Activated CD8-positive, alpha-beta memory T cell treated with anti-CD3 and anti-CD28 coated beads, Interleukin-2, amount 10 ng/mL, durations not matched to agents 7 days and 5 days (primary cell): ENCODE data around the gene PLXNA4. TPM values are rescaled to one million over a fixed set of nuclear protein-coding genes. Genes with fewer than 3 reads are reported as not detected.

ENCODE experiments used
- ATAC-seq: fragments of 150-1000 bp; cut with Tn5 transposase; one replicate; pipeline ENCODE4 v1.10.0; 2021; ENCODE audit warnings: moderate library complexity
- CTCF ChIA-PET: fragments of 350-600 bp; sonication (Branson Sonifier 250); formaldehyde crosslinking; loops from one replicate; lab custom pipeline; 2021; ENCODE audit warnings: antibody characterized with exemption; lab: Charles Lee
- DNase-seq: peaks from one replicate; pipeline ENCODE4 v3.0.0-alpha.2; 2020
- H3K27ac Mint-ChIP-seq: one replicate; pipeline ENCODE4 v1.8.0; 2021; ENCODE audit warnings: mild to moderate bottlenecking, mixed read lengths
- H3K27me3 Mint-ChIP-seq: one replicate; pipeline ENCODE4 v1.8.0; 2021; ENCODE audit warnings: mixed read lengths
- H3K36me3 Mint-ChIP-seq: one replicate; pipeline ENCODE4 v1.8.0; 2021; ENCODE audit warnings: mild to moderate bottlenecking, mixed read lengths
- H3K4me1 Mint-ChIP-seq: one replicate; pipeline ENCODE4 v1.8.0; 2021; ENCODE audit warnings: mixed read lengths
- H3K4me3 Mint-ChIP-seq: one replicate; pipeline ENCODE4 v1.8.0; 2021; ENCODE audit warnings: mild to moderate bottlenecking, moderate library complexity, mixed read lengths
- H3K9me3 Mint-ChIP-seq: one replicate; pipeline ENCODE4 v1.8.0; 2022; ENCODE audit warnings: low read depth, mixed read lengths
- total RNA-seq, 2 experiments: library from RNA; stranded (reverse); gene quantifications; one replicate each; pipeline ENCODE4 v1.2.3, GENCODE V29; 2021

Gene PLXNA4
- total RNA-seq, 2 experiments from 2014 or later: 1.2 to 1.6 TPM

DNA sequence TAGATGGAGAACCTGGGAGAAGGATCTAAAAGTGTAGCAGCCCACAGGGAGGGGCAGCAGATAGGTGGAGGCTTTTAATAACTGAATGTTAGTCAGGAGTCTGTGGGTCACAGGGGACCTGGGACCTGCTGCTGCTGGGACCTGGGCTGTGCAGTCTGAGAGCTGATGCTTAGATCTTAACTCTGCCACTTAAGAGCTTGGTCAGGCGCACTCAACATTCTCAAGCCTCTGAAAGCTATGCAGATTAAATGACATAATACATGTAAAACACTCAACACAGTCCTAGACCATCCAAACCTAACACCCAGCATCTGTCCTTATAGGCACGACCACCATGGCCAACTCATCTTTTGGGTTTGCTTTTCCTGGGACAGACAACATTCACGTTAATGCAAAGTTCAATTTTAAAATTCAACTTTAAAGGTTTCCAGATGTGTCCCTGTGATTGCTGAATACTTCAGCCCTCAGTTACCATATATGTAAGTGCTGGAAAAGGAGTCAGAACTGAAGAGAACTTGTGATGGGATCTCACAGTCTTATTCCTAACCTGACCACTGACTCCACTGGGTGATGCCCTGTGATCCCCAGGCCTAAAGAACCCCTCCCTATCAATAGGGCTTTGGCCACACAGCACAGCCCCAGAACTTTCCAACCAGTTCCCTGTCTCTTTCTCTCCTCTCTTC lies 321.0 kb downstream of the PLXNA4 start:
- H3K27me3 Mint-ChIP-seq: peaks cover 15% of the 10 kb centered on the region
- H3K9me3 Mint-ChIP-seq: no peaks in the 10 kb centered on the region
- no peaks in the 10 kb centered on the region for H3K36me3 Mint-ChIP-seq
- ATAC-seq (no peak), DNase-seq (no peak)
- CTCF ChIA-PET: no interaction called here
- H3K4me3 Mint-ChIP-seq: no peak overlapping the region
- H3K4me1 Mint-ChIP-seq: no peaks in the 10 kb centered on the region
- H3K27ac Mint-ChIP-seq: no peak overlapping the region

DNA sequence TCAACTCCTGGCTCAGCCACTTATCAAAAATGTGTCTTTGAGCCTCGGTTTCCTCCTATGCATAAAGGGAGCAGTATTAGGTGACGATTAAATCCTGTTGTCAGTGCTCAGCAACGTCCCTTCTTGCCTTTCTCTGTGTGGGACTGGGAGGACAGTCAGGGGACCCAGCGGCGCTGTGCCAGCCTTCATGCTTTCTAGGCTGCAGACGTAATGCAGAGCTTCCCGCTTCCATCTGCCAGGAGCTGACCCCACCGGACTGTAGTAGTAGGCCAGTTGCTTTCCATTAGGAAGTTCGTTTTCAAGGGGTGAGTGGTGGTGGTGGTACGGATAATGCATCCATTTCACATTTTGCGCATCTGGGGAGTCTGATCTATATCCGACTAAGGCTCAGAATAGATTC lies 321.8 kb downstream of the PLXNA4 start:
- H3K9me3 Mint-ChIP-seq: no peaks in the 10 kb centered on the region
- ATAC-seq: no peak
- no peaks in the 10 kb centered on the region for H3K36me3 Mint-ChIP-seq
- no peak overlapping the region for H3K4me3 Mint-ChIP-seq
- peaks cover 18% of the 10 kb centered on the region for H3K27me3 Mint-ChIP-seq
- H3K4me1 Mint-ChIP-seq: no peaks in the 10 kb centered on the region
- CTCF ChIA-PET: no interaction called here
- no peak overlapping the region for H3K27ac Mint-ChIP-seq
- no peak for DNase-seq

DNA sequence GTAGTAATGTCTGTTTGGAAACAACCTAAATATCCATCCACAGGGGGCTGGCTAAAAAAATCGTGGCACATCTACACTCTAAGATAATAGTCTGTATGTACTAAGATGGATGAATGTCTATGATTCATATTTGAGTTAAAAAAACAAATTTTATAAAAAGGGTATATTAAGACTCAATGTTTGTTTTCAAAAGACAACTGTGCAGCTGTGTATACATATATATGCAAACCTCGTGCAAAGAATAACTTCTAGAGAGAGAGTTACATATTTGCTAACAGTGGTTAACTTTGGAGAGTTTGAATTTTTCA lies 323.5 kb downstream of the PLXNA4 start:
- Mint-ChIP-seq H3K4me3 (no peak overlapping the region), H3K4me1 (no peaks in the 10 kb centered on the region), H3K27me3 (peaks cover 18% of the 10 kb centered on the region), H3K36me3 (no peaks in the 10 kb centered on the region), H3K9me3 (no peaks in the 10 kb centered on the region), H3K27ac (no peak overlapping the region)
- DNase-seq: no peak
- ATAC-seq: no peak
- CTCF ChIA-PET: no interaction called here

GRCh38 chr7:132251327-132251659 lies 325.0 kb downstream of the PLXNA4 start:
- Mint-ChIP-seq H3K9me3 (no peaks in the 10 kb centered on the region), H3K4me1 (no peaks in the 10 kb centered on the region), H3K36me3 (no peaks in the 10 kb centered on the region), H3K4me3 (no peak overlapping the region), H3K27ac (no peak overlapping the region), H3K27me3 (peaks cover 18% of the 10 kb centered on the region)
- DNase-seq (no peak), ATAC-seq (no peak)
- CTCF ChIA-PET: no interaction called here

DNA sequence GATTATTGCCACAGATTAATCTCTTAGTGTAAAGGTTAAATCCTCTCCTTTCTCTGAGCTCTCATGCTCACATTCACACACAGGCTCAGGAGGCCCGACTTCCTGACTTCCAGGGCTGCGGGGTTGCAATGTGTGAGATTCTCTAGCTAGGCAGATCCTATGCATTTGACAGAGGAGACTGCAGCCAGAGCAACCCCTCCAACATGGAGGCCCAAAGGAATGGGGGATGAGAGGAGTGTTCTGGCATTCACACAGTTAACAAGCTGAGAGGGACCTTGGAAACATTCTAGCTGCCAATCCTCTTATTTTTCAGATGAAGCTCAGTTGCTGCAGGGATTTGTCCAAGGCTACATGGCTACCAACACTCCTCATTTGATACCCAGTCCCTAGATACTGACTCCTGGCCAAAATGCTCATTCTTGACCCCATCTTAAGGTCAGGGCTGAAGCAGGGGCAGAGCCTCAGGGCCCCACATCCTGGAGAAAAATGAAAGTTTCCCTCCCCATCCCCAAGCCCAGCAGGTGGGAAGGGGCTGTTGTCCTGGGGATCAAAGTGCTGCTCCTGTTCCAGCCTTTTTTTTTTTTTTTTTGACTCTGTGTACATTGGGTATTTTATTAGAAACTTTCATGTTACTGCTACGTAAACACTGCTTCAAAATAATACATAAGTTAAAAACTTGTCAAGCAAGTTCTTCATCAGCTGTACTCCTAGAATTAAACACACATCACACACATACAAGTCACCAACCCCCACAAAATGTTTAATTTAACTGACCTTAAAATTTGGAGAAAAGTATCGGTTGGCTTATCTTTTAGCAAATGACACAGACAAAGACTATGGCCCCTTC lies 325.6 kb downstream of the PLXNA4 start:
- Mint-ChIP-seq H3K9me3 (peaks cover under 1% of the 10 kb centered on the region), H3K27me3 (peaks cover 18% of the 10 kb centered on the region), H3K4me1 (no peaks in the 10 kb centered on the region), H3K36me3 (no peaks in the 10 kb centered on the region), H3K4me3 (no peak overlapping the region), H3K27ac (no peak overlapping the region)
- no peak for DNase-seq
- CTCF ChIA-PET: no interaction called here
- ATAC-seq: no peak

DNA sequence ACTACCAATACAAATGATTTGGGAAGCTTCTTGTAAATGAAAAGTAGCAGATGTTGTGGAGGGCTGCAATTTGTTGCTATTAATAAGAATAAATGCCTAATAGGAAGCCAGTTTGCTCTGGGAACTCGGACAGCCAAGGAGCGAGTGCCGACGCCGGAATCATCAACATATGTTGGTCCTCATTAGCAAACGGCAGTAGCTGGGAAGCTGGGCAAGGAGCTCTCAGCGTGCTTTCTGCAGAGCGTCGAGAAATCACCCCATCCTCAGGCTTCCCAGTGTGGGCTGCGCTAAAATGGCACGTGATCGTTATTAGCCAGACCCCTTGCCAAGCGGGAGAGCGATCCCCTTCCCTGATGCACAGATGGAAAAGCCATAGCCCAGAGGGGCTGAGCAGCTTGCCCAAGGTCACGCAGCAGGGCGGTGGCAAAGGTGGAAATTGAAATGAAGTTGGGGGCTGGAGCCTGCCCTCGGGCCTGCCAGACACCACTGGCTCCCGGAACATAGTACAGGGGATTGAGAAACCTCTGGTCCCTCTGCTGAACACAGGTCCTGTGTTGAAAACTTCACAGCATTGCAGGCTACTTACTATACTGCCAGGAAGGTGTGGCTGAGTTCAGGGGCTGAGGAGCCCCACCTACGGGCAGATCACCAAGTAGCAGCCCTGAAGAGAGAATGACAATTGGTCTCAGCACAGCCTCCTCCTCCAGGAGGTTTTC lies 326.9 kb downstream of the PLXNA4 start:
- CTCF ChIA-PET: no interaction called here
- DNase-seq: no peak
- Mint-ChIP-seq H3K4me3 (no peak overlapping the region), H3K36me3 (no peaks in the 10 kb centered on the region), H3K9me3 (peaks cover 4% of the 10 kb centered on the region), H3K4me1 (no peaks in the 10 kb centered on the region), H3K27ac (no peak overlapping the region), H3K27me3 (peaks cover 18% of the 10 kb centered on the region)
- no peak for ATAC-seq

GRCh38 chr7:132248841-132249240 lies 327.4 kb downstream of the PLXNA4 start:
- CTCF ChIA-PET: no interaction called here
- no peak for ATAC-seq
- H3K27me3 Mint-ChIP-seq: peaks cover 18% of the 10 kb centered on the region

DNA sequence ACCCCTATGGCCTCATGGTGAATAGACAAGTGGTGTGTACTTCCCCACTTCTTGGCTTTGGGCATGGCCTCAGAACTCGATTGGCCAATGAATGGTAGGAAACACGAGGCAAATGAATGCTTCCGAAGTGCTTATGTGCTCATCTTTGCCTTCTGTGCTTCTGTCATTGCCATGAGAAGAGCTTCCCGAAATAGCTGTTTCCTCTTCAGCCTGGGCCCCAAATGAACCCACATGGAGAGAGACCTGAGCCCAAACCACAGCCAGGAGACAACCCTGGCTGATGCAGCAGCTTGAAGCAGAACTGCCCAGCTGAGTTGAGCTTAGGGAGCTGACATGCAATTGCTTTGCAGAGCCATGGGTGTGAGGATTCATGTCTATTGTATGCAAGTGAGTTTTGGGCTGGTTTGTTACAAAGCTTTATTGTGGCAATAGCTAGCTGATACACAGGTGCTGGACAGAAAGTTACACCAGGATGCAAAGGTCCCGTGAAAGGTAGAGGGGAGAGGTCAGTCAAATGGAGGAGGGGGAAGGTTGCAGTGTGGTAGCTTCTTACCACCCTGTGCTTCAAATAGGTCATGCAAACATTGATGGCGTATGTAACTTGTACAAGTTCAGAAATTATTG lies 328.2 kb downstream of the PLXNA4 start:
- CTCF ChIA-PET: no interaction called here
- Mint-ChIP-seq H3K27ac (no peak overlapping the region), H3K4me3 (no peak overlapping the region), H3K27me3 (peaks cover 11% of the 10 kb centered on the region), H3K36me3 (no peaks in the 10 kb centered on the region), H3K9me3 (peaks cover 4% of the 10 kb centered on the region), H3K4me1 (no peaks in the 10 kb centered on the region)
- DNase-seq (no peak), ATAC-seq (no peak)

More at GRCh38 chr7:132248841-132249240, 327.4 kb downstream of the PLXNA4 start:
- Mint-ChIP-seq H3K4me3 (no peak overlapping the region), H3K27ac (no peak overlapping the region), H3K36me3 (no peaks in the 10 kb centered on the region), H3K4me1 (no peaks in the 10 kb centered on the region), H3K9me3 (peaks cover 4% of the 10 kb centered on the region)
- DNase-seq: no peak

DNA sequence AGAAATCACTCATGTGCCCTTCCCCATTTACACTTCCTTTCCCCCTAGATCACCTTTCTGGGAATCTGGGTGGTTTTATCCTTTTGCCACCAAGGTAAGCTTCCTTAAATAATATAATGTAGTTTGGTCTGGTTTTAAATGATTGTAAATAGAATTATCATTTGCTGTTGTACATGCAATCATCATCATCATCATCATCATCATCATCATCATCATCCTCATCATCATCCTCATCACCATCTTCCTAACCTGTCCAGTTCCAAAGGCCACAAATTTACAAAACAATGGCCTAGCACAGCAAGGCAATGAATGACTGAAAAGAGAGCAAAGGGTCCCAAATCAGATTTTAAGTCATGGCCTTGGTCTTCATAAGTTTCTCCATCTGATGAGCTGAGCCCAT lies 329.7 kb downstream of the PLXNA4 start:
- no peaks in the 10 kb centered on the region for H3K36me3 Mint-ChIP-seq
- ATAC-seq (no peak), DNase-seq (no peak)
- H3K9me3 Mint-ChIP-seq: peaks cover 4% of the 10 kb centered on the region
- H3K4me1 Mint-ChIP-seq: no peaks in the 10 kb centered on the region
- H3K27ac Mint-ChIP-seq: no peak overlapping the region
- CTCF ChIA-PET: interaction anchor here (1.3 kb wide), 1 partner anchor 36 kb away, joined by 3 read pairs; no protein-coding TSS in a partner anchor
- H3K4me3 Mint-ChIP-seq: no peak overlapping the region
- peaks cover 8% of the 10 kb centered on the region for H3K27me3 Mint-ChIP-seq

- Mint-ChIP-seq H3K4me1 (no peaks in the 10 kb centered on the region), H3K27ac (no peak overlapping the region)
Observed at GRCh38 chr7:132245539-132245938, 330.7 kb downstream of the PLXNA4 start.

GRCh38 chr7:132244903-132245480 lies 331.3 kb downstream of the PLXNA4 start:
- Mint-ChIP-seq H3K36me3 (no peaks in the 10 kb centered on the region), H3K27ac (no peak overlapping the region), H3K27me3 (peaks cover 1% of the 10 kb centered on the region), H3K4me1 (no peaks in the 10 kb centered on the region), H3K9me3 (peaks cover 4% of the 10 kb centered on the region), H3K4me3 (no peak overlapping the region)
- no peak for DNase-seq
- no peak for ATAC-seq
- CTCF ChIA-PET: no interaction called here

More at GRCh38 chr7:132245539-132245938, 330.7 kb downstream of the PLXNA4 start:
- peaks cover 7% of the 10 kb centered on the region for H3K27me3 Mint-ChIP-seq
- ATAC-seq: no peak
- H3K4me3 Mint-ChIP-seq: no peak overlapping the region
- no peak for DNase-seq
- CTCF ChIA-PET: interaction anchor here (1.3 kb wide), 1 partner anchor 37 kb away, joined by 3 read pairs; no protein-coding TSS in a partner anchor
- peaks cover 4% of the 10 kb centered on the region for H3K9me3 Mint-ChIP-seq
- no peaks in the 10 kb centered on the region for H3K36me3 Mint-ChIP-seq

GRCh38 chr7:132243463-132243862 lies 332.8 kb downstream of the PLXNA4 start:
- Mint-ChIP-seq H3K27ac (no peak overlapping the region), H3K4me3 (no peak overlapping the region), H3K9me3 (peaks cover 4% of the 10 kb centered on the region), H3K36me3 (no peaks in the 10 kb centered on the region), H3K27me3 (no peaks in the 10 kb centered on the region), H3K4me1 (no peaks in the 10 kb centered on the region)
- CTCF ChIA-PET: interaction anchor here (1.5 kb wide), 1 partner anchor 12 kb away, joined by 3 read pairs; no protein-coding TSS in a partner anchor
- ATAC-seq (no peak), DNase-seq (no peak)

GRCh38 chr7:132243051-132243450 lies 333.2 kb downstream of the PLXNA4 start:
- H3K27me3 Mint-ChIP-seq: no peaks in the 10 kb centered on the region
- peaks cover 4% of the 10 kb centered on the region for H3K9me3 Mint-ChIP-seq
- no peak overlapping the region for H3K27ac Mint-ChIP-seq
- no peak overlapping the region for H3K4me3 Mint-ChIP-seq
- no peaks in the 10 kb centered on the region for H3K36me3 Mint-ChIP-seq
- CTCF ChIA-PET: interaction anchor here (1.5 kb wide), 1 partner anchor 12 kb away, joined by 3 read pairs; no protein-coding TSS in a partner anchor
- no peak for ATAC-seq
- no peaks in the 10 kb centered on the region for H3K4me1 Mint-ChIP-seq
- no peak for DNase-seq
